Keratinocyte (primary cell): ENCODE results near the gene FERMT3. TPM values are rescaled to one million over a fixed set of nuclear protein-coding genes. Genes with fewer than 3 reads are reported as not detected.
A peak's percentile ranks its signal among the peaks of the same experiment; 100 is the strongest.

Experiments used
- DNase-seq: peaks from one replicate; pipeline ENCODE4 v3.0.0-alpha.2; 2011; ENCODE audit warnings: low read depth, missing footprints, low spot score
- FAIRE-seq: peaks from 2 replicates; lab custom pipeline; 2011; peaks lifted over from hg19 to GRCh38; lab: Jason Lieb, UNC
- H2AFZ ChIP-seq: 2 replicates; pipeline ENCODE4 v1.6.0; 2012; ENCODE audit warnings: low read length, control low read depth, inconsistent platforms; ENCODE audit not compliant: control insufficient read depth
- H3K27ac ChIP-seq: 2 replicates; pipeline ENCODE4 v1.5.1; 2011; ENCODE audit warnings: low read length; ENCODE audit not compliant: control insufficient read depth, insufficient read depth
- H3K27me3 ChIP-seq: 3 replicates; pipeline ENCODE4 v1.6.0; 2011; ENCODE audit warnings: low read length; ENCODE audit not compliant: control insufficient read depth, insufficient read depth; ENCODE audit errors: extremely low read depth
- H3K36me3 ChIP-seq, 2 experiments: 2 replicates in 1 of 2; 3 replicates in 1 of 2; pipeline ENCODE4 v1.5.1; 2011; ENCODE audit warnings: low read length in 2 of 2, mild to moderate bottlenecking in 1 of 2; ENCODE audit not compliant: control insufficient read depth in 2 of 2, insufficient read depth in 2 of 2; ENCODE audit errors: extremely low read depth in 1 of 2
- H3K4me1 ChIP-seq: 3 replicates; pipeline ENCODE4 v1.5.1; 2011; ENCODE audit warnings: low read length; ENCODE audit not compliant: control insufficient read depth, insufficient read depth; ENCODE audit errors: extremely low read depth
- H3K4me2 ChIP-seq: 3 replicates; pipeline ENCODE4 v1.6.0; 2011; ENCODE audit warnings: low read depth, low read length; ENCODE audit not compliant: control insufficient read depth, insufficient read depth; ENCODE audit errors: extremely low read depth
- H3K4me3 ChIP-seq, 3 experiments: fragments of 200-600 bp in 1 of 3; sonication (generic) in 1 of 3; 2 replicates in 2 of 3; 3 replicates in 1 of 3; pipeline ENCODE4 v1.5.1; 2011 to 2016; ENCODE audit warnings: low read length in 3 of 3, mild to moderate bottlenecking in 3 of 3, control low read depth in 2 of 3, inconsistent platforms in 1 of 3, low read depth in 1 of 3, mixed read lengths in 1 of 3, mixed run types in 1 of 3, moderate library complexity in 1 of 3; ENCODE audit not compliant: control insufficient read depth in 2 of 3, insufficient read depth in 2 of 3; ENCODE audit errors: extremely low read depth in 1 of 3
- H3K79me2 ChIP-seq: 2 replicates; pipeline ENCODE4 v1.6.0; 2012; ENCODE audit warnings: low read length; ENCODE audit not compliant: control insufficient read depth, insufficient read depth
- H3K9ac ChIP-seq: 3 replicates; pipeline ENCODE4 v1.6.0; 2011; ENCODE audit warnings: low read length; ENCODE audit not compliant: control insufficient read depth, insufficient read depth; ENCODE audit errors: extremely low read depth
- H3K9me1 ChIP-seq: 3 replicates; pipeline ENCODE4 v1.6.0; 2011; ENCODE audit warnings: low read length; ENCODE audit not compliant: control insufficient read depth, insufficient read depth; ENCODE audit errors: extremely low read depth
- H3K9me3 ChIP-seq: 2 replicates; pipeline ENCODE4 v1.5.1; 2012; ENCODE audit warnings: low read depth, low read length; ENCODE audit not compliant: control insufficient read depth
- H4K20me1 ChIP-seq: 3 replicates; pipeline ENCODE4 v1.6.0; 2011; ENCODE audit warnings: low read length; ENCODE audit not compliant: control insufficient read depth, insufficient read depth; ENCODE audit errors: extremely low read depth
- CTCF ChIP-seq, 3 experiments: IDR thresholded peaks in 1 of 3; conservative IDR thresholded peaks in 1 of 3; optimal IDR thresholded peaks in 1 of 3; 2 replicates in 2 of 3; 3 replicates in 1 of 3; pipeline versions ENCODE3 to v1.5.1; 2011; ENCODE audit warnings: low read length in 3 of 3, mild to moderate bottlenecking in 3 of 3, moderate library complexity in 2 of 3, control low read depth in 1 of 3, inconsistent platforms in 1 of 3; ENCODE audit not compliant: insufficient read depth in 2 of 3; ENCODE audit errors: extremely low read depth in 1 of 3
- EZH2 ChIP-seq: IDR thresholded peaks from one replicate; pipeline ENCODE4 v1.6.1; 2012; ENCODE audit warnings: inconsistent platforms, mild to moderate bottlenecking, low read length, moderate library complexity
- dilution Hi-C: fragments of 300-500 bp; cut with MboI; formaldehyde crosslinking; loops from one replicate; pipeline ENCODE4 v1.7.0; 2020; ENCODE audit warnings: low sequenced_read_pairs; ENCODE audit not compliant: extremely low pct_ligation_motif_present
- polyA plus RNA-seq, 5 experiments: library from polyadenylated mRNA; depleted of rRNA in 3 of 5; stranded (reverse) in 3 of 5; stranded (forward) in 1 of 5; unstranded in 1 of 5; fragments of >200 nt; gene quantifications; 1 replicate in 1 of 5; 2 replicates in 3 of 5; 3 replicates in 1 of 5; pipeline versions ENCODE4 v1.2.1 to v1.2.3, GENCODE V29; 2011 to 2012; ENCODE audit warnings: missing spikeins in 2 of 5, low read depth in 1 of 5, low replicate concordance in 1 of 5

The FERMT3 gene
- polyA plus RNA-seq, 1 donor (not counting 4 experiments of a cell fraction or from before 2014, with no cell fraction given): 0.98 TPM

DNA sequence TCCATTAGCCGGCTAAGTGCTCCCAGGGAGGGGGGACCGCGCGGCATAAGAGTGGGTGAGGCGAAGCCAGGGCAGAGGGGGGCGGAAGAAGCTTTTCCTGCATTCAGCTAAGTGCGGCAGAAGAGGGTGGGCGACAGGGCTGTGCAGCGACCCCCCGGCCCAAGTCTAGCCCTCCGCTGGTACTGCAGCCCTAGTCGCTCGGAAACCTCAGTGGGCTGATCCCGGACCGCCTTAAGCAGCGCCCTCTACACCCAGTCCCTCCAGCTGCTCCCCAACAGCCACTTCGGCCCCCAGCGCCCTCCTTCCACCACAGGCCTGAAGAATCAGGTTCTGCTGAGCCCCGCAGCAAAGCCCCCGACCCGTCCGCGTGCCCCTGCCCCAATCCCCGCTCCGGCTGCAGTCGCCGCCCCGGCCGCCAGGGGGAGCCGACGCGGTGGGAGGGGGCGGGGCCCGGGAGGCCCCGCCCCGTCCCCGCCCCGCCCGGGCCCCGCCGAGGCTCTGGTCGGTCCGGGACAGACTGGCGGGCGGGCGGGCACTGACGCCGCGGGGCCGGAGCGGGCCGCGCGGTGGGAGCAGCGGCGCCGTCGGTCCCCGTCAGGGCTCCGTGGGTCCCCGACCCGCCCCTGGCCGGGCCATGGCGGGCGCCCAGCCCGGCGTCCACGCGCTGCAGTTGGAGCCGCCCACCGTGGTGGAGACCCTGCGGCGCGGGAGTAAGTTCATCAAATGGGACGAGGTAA, 44.7 kb downstream of the FERMT3 start, which contains the start of gene PLCB3:
Gene PLCB3, plus strand, starts transcription at position 515 of the 737 bp plus-strand sequence. Its CDS starts 120 bp downstream, at position 635.
- Histone ChIP-seq H3K9me3 (no peaks in the 10 kb centered on the region), H3K4me3 (peak within 1 kb of the TSS; percentile 77 to 96 (median 96)), H2AFZ (peak within 1 kb of the TSS; percentile 71), H3K27me3 (no peaks in the 10 kb centered on the region), H3K79me2 (peaks cover 36% of the 10 kb centered on the region), H3K9ac (peak within 1 kb of the TSS; percentile 90), H3K27ac (peak within 1 kb of the TSS; percentile 61), H3K4me1 (peaks cover 22% of the 10 kb centered on the region), H3K4me2 (peak within 1 kb of the TSS; percentile 87), H3K9me1 (no peaks in the 10 kb centered on the region), H4K20me1 (peaks cover 8% of the 10 kb centered on the region), H3K36me3 (peaks cover 14 to 24% of the 10 kb centered on the region in 2 experiments)
- no peak for DNase-seq
- dilution Hi-C loops: no loop called here
- TF ChIP-seq CTCF (optimal IDR thresholded peaks at IDR 0.05 in 1 of 3, IDR thresholded peaks at IDR 0.05 in 1 of 3, conservative IDR thresholded peaks at IDR 0.05 in 1 of 3; ENCODE audit: extremely low read depth in 1 of 3, insufficient read depth in 2 of 3, low read length in 3 of 3) (peak in 2 of 3 experiments; percentile 42 to 62), EZH2 (no peak)
- FAIRE-seq: no peak

- TF ChIP-seq CTCF (optimal IDR thresholded peaks at IDR 0.05 in 1 of 3, IDR thresholded peaks at IDR 0.05 in 1 of 3, conservative IDR thresholded peaks at IDR 0.05 in 1 of 3; ENCODE audit: extremely low read depth in 1 of 3, insufficient read depth in 2 of 3, low read length in 3 of 3) (no peak), EZH2 (no peak)
- Histone ChIP-seq H3K9me1 (no peaks in the 10 kb centered on the region), H3K4me2 (peak overlapping the region; percentile 87), H3K4me1 (peaks cover 27% of the 10 kb centered on the region), H3K9ac (peak overlapping the region; percentile 90), H4K20me1 (peaks cover 8% of the 10 kb centered on the region), H3K4me3 (peak overlapping the region; percentile 77 to 96 (median 96)), H3K9me3 (no peaks in the 10 kb centered on the region), H3K27ac (peak overlapping the region; percentile 61), H3K27me3 (no peaks in the 10 kb centered on the region), H3K79me2 (peaks cover 37% of the 10 kb centered on the region), H3K36me3 (peaks cover 18 to 28% of the 10 kb centered on the region in 2 experiments), H2AFZ (no peak overlapping the region)
- no peak for DNase-seq
- FAIRE-seq: no peak
- dilution Hi-C loops: no loop called here
Observed at GRCh38 chr11:64251753-64252002, 45.2 kb downstream of the FERMT3 start.
